ENCODE results near the gene TFPT.
"Not testable (repeated sequence)": the region's sequence is repeated elsewhere in the genome, so short reads cannot be mapped to it uniquely, and the experiment has no call there.

TFPT gene

GRCh38 chr19:54095859-54096616 is 19.4 kb downstream of the TFPT start:
- TF ChIP-seq L3MBTL2 (conservative IDR thresholded peaks at IDR 0.05) = peak; percentile 88
- POLR2A ChIA-PET = not testable (repeated sequence)
- DNase-seq (ENCODE audit: extremely low spot score) = peak; percentile 56
- CTCF ChIA-PET = interaction anchor here (1.3 kb wide), 1 partner anchor 18 kb away, joined by 3 read pairs; no protein-coding TSS in a partner anchor

- no peak for DNase-seq (ENCODE audit: extremely low spot score)
- CTCF ChIA-PET = interaction anchor here (1.3 kb wide), 1 partner anchor 19 kb away, joined by 3 read pairs; no protein-coding TSS in a partner anchor
- POLR2A ChIA-PET = no interaction called here
- TF ChIP-seq L3MBTL2 (conservative IDR thresholded peaks at IDR 0.05) (no peak), BHLHE40 (IDR thresholded peaks at IDR 0.05; ENCODE audit: borderline replicate concordance) (no peak), CTBP1 (IDR thresholded peaks at IDR 0.05; ENCODE audit: borderline replicate concordance) (no peak), ELF4 (IDR thresholded peaks at IDR 0.05) (no peak), ZNF384 (IDR thresholded peaks at IDR 0.05) (no peak), LEF1 (IDR thresholded peaks at IDR 0.05; ENCODE audit: borderline replicate concordance) (no peak), HDGF (IDR thresholded peaks at IDR 0.05; ENCODE audit: borderline replicate concordance) (no peak), SUZ12 (IDR thresholded peaks at IDR 0.05) (no peak)
Measured at GRCh38 chr19:54095136-54095858, 20.2 kb downstream of the TFPT start.

- TF ChIP-seq FOXM1 (IDR thresholded peaks at IDR 0.05; ENCODE audit: borderline replicate concordance) (no peak), ARNT (IDR thresholded peaks at IDR 0.05) (no peak), FOXA1 (IDR thresholded peaks at IDR 0.05) (no peak), NFRKB (IDR thresholded peaks at IDR 0.05) (no peak)
- POLR2A ChIA-PET = no interaction called here
- CTCF ChIA-PET = no interaction called here
- no peak for DNase-seq (ENCODE audit: extremely low spot score)
Measured at GRCh38 chr19:54094426-54095000, 20.9 kb downstream of the TFPT start.

- CTCF ChIA-PET = no interaction called here
- no peak for TF ChIP-seq NFRKB (IDR thresholded peaks at IDR 0.05)
- DNase-seq (ENCODE audit: extremely low spot score) = no peak
- POLR2A ChIA-PET = no interaction called here
Measured at GRCh38 chr19:54084410-54084809, 31.0 kb downstream of the TFPT start.

- CTCF ChIA-PET = no interaction called here
Measured at GRCh38 chr19:54081032-54081431, 34.4 kb downstream of the TFPT start, which contains the start of gene TARM1. TSS of gene TARM1 (minus strand) at chr19:54081365. CDS start at chr19:54081340, 25 bp downstream.

GRCh38 chr19:54077334-54077733 is 38.1 kb downstream of the TFPT start:
- DNase-seq (ENCODE audit: extremely low spot score) = no peak
- POLR2A ChIA-PET = no interaction called here
- no peak for TF ChIP-seq HDGF (IDR thresholded peaks at IDR 0.05; ENCODE audit: borderline replicate concordance)
- TF ChIP-seq BHLHE40 (IDR thresholded peaks at IDR 0.05; ENCODE audit: borderline replicate concordance) = no peak
- TF ChIP-seq L3MBTL2 (conservative IDR thresholded peaks at IDR 0.05) = no peak
- no peak for TF ChIP-seq ARNT (IDR thresholded peaks at IDR 0.05)
- TF ChIP-seq SP1 (IDR thresholded peaks at IDR 0.05) = no peak
- TF ChIP-seq ELF4 (IDR thresholded peaks at IDR 0.05) = no peak
- TF ChIP-seq PKNOX1 (IDR thresholded peaks at IDR 0.05) = no peak
- CTCF ChIA-PET = no interaction called here

More at GRCh38 chr19:54081032-54081431, 34.4 kb downstream of the TFPT start, which contains the start of gene TARM1:
- DNase-seq (ENCODE audit: extremely low spot score) = no peak
- no peak for TF ChIP-seq ZNF384 (IDR thresholded peaks at IDR 0.05)
- TF ChIP-seq FOXK2 (IDR thresholded peaks at IDR 0.05) = no peak
- TF ChIP-seq L3MBTL2 (conservative IDR thresholded peaks at IDR 0.05) = no peak
- no peak for TF ChIP-seq SP1 (IDR thresholded peaks at IDR 0.05)
- TF ChIP-seq HDGF (IDR thresholded peaks at IDR 0.05; ENCODE audit: borderline replicate concordance) = no peak
- TF ChIP-seq SUZ12 (IDR thresholded peaks at IDR 0.05) = no peak
- no peak for TF ChIP-seq ELF4 (IDR thresholded peaks at IDR 0.05)
- TF ChIP-seq FOXA1 (IDR thresholded peaks at IDR 0.05) = no peak
- TF ChIP-seq TARDBP (IDR thresholded peaks at IDR 0.05) = no peak
- no peak for TF ChIP-seq FOXM1 (IDR thresholded peaks at IDR 0.05; ENCODE audit: borderline replicate concordance)
- POLR2A ChIA-PET = no interaction called here

GRCh38 chr19:54074851-54075250 is 40.6 kb downstream of the TFPT start:
- no peak for DNase-seq (ENCODE audit: extremely low spot score)
- ChIA-PET POLR2A (no interaction called here), CTCF (no interaction called here)
- TF ChIP-seq SP1 (IDR thresholded peaks at IDR 0.05) (no peak), ARNT (IDR thresholded peaks at IDR 0.05) (no peak), PKNOX1 (IDR thresholded peaks at IDR 0.05) (no peak), FOXM1 (IDR thresholded peaks at IDR 0.05; ENCODE audit: borderline replicate concordance) (no peak), NFRKB (IDR thresholded peaks at IDR 0.05) (no peak), L3MBTL2 (conservative IDR thresholded peaks at IDR 0.05) (no peak), TARDBP (IDR thresholded peaks at IDR 0.05) (no peak), ZNF384 (IDR thresholded peaks at IDR 0.05) (no peak), SUZ12 (IDR thresholded peaks at IDR 0.05) (no peak)
